ENCODE data around the gene TNRC6A.

- TF ChIP-seq, protein P1, sequence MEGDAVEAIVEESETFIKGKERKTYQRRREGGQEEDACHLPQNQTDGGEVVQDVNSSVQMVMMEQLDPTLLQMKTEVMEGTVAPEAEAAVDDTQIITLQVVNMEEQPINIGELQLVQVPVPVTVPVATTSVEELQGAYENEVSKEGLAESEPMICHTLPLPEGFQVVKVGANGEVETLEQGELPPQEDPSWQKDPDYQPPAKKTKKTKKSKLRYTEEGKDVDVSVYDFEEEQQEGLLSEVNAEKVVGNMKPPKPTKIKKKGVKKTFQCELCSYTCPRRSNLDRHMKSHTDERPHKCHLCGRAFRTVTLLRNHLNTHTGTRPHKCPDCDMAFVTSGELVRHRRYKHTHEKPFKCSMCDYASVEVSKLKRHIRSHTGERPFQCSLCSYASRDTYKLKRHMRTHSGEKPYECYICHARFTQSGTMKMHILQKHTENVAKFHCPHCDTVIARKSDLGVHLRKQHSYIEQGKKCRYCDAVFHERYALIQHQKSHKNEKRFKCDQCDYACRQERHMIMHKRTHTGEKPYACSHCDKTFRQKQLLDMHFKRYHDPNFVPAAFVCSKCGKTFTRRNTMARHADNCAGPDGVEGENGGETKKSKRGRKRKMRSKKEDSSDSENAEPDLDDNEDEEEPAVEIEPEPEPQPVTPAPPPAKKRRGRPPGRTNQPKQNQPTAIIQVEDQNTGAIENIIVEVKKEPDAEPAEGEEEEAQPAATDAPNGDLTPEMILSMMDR (IDR thresholded peaks at IDR 0.05; ENCODE audit: insufficient read depth, low read length, poor library complexity, severe bottlenecking) = no peak
- TF ChIP-seq EZH2phosphoT487 (conservative IDR thresholded peaks at IDR 0.05; ENCODE audit: low read length) = no peak
Measured at GRCh38 chr16:24741862-24742261, 12.4 kb downstream of the TNRC6A start.

Measured in SU-DHL-6 (cell line).